ENCODE data around the gene PXDN. TPM values are rescaled to one million over a fixed set of nuclear protein-coding genes. Genes with fewer than 3 reads are reported as not detected.

Gene PXDN
- total and polyA plus RNA-seq, 9 of the 15 experiments (the other 6 are each of a cell fraction or from before 2014, with no cell fraction given): 0.49 TPM; not detected in 8

DNA sequence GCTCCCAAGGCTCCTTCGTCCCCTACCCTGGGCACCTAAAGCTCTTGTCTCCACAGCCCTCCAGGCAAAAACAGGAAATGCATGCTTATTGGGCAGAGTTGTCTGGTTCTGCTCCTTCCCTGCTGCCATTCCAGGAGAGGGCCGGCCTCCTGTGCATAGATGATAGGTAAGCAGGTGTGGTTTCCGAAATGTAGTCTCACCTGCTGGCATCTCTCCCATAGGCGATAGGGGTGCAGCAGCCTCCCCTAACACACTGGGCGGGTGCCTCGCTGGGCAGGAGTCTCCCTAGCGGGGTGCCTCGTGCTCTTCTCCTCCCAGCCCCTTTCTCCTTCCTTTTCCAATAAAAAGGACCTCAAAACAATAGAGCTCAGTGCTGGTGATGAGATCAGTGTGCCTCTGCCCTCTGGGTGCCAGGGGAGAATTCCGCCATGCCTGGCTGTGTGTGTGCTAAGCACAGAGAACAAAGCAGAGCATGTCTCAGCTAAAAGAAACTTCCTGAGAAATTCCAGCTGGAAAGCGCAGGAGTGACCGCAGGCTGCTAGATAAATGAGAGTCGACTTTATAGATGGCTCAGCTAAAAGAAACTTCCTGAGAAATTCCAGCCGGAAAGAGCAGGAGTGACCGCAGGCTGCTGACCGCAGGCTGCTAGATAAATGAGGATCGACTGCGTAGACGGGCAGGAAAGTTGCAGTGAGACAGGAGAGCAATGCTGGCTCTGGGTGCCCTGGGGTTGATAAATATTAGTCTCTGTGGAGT is 11.3 kb upstream of the PXDN start (continued):
- no peak for TF ChIP-seq POLR3G (IDR thresholded peaks at IDR 0.05; ENCODE audit: extremely low read depth, insufficient read length, insufficient replicate concordance)

DNA sequence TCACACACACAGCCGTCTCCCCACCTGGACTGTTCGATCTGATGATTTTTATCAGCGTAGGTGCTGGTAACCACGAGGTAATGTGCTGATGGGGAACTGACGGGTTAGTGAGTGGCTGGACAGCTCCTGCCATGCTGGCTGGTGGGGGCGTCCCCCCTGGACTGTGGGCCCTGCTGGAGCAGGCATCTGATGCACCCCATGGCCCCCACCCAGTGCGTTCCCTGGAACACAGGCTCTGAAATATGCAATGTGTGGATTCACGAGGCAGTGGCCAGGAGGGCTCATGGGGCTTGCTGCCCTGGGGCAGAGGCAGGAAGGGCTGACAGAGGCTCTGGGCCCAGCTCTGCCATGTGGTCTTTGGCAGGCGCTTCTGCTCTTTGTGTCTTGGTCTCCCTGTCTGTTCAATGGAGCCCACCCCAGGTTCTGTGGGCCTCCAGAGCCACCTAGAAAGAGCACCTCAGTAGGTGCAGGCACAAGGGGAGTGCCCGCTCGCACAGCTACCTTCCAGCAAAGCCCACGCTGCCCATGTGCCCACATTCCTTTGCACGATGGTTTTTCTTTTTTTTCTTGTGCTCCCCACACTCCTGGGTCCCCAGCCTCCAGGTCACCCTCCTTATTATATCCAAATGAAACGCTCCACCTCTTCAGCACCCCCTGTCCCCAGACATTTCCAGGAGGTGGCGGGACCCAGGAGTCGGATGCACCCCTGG is 10.3 kb upstream of the PXDN start:
- H3K4me1 ChIP-seq (replicated peaks in 1 of 2; ENCODE audit: control insufficient read depth in 2 of 2, insufficient read depth in 2 of 2, low read length in 2 of 2): no peaks in the 10 kb centered on the region
- no peak overlapping the region for H3K27ac ChIP-seq (ENCODE audit: extremely low read depth, low read depth, low read length)
- H3K36me3 ChIP-seq (ENCODE audit: control insufficient read depth, insufficient read depth, low read length): no peaks in the 10 kb centered on the region
- no peaks in the 10 kb centered on the region for H3K9me1 ChIP-seq (ENCODE audit: control insufficient read depth, insufficient read depth, low read length)
- no peaks in the 10 kb centered on the region; the same call in 1 of the 2 replicates for H4K20me1 ChIP-seq (replicated peaks; ENCODE audit: control insufficient read depth, insufficient read depth, low read length)
- no peak for FAIRE-seq
- H3K4me3 ChIP-seq: no peak overlapping the region
- no peak for ATAC-seq
- H3K79me2 ChIP-seq (ENCODE audit: control insufficient read depth, insufficient read depth, low read length): no peaks in the 10 kb centered on the region
- BruUV-seq (replicated peaks): no TSS peak
- no peaks in the 10 kb centered on the region for H3K9me3 ChIP-seq (replicated peaks; ENCODE audit: control insufficient read depth, insufficient read depth, low read depth, low read length)
- in situ Hi-C loops (cut with MboI): no loop called here
- 1% methylated on average over 15 of the region's 16 CpGs for WGBS (ENCODE audit: insufficient coverage, low coverage, missing lambda C conversion rate)
- H3K4me2 ChIP-seq (ENCODE audit: insufficient read depth, low read length): no peak overlapping the region
- ChIA-PET CTCF (ENCODE audit: low intra/inter-chr PET ratio) (no interaction called here), POLR2A (no interaction called here)
- no peak overlapping the region for H2AFZ ChIP-seq (ENCODE audit: low read depth, low read length)
- intact Hi-C loops (cut with micrococcal nuclease): no loop called here
- no peak for DNase-seq (ENCODE audit: extremely low read depth in 1 of 4, low spot score in 3 of 4)
- peaks cover 0 to 34% of the 10 kb centered on the region in 2 experiments; a peak in 3 of 5 replicates for H3K27me3 ChIP-seq (ENCODE audit: control insufficient read depth in 2 of 2, insufficient read depth in 2 of 2, low read length in 2 of 2)
- H3K9ac ChIP-seq (ENCODE audit: insufficient read depth in 1 of 2, low read depth in 2 of 2, low read length in 2 of 2): no peak overlapping the region
- TF ChIP-seq SAFB2 (IDR thresholded peaks at IDR 0.05; ENCODE audit: borderline replicate concordance, low read depth, low read length, severe bottlenecking) (no peak), FOXP1 (CRISPR knock-in tag; IDR thresholded peaks at IDR 0.05) (no peak), YBX1 (IDR thresholded peaks at IDR 0.05) (no peak), NCOA6 (IDR thresholded peaks at IDR 0.05) (no peak), ZKSCAN8 (CRISPR knock-in tag; IDR thresholded peaks at IDR 0.05) (no peak), ZNF699 (CRISPR knock-in tag; IDR thresholded peaks at IDR 0.05; ENCODE audit: insufficient replicate concordance) (no peak), ZKSCAN1 (IDR thresholded peaks at IDR 0.05; ENCODE audit: low read depth, low read length) (no peak), THRAP3 (IDR thresholded peaks at IDR 0.05; ENCODE audit: borderline replicate concordance) (no peak)
- TF ChIP-seq, protein P1, sequence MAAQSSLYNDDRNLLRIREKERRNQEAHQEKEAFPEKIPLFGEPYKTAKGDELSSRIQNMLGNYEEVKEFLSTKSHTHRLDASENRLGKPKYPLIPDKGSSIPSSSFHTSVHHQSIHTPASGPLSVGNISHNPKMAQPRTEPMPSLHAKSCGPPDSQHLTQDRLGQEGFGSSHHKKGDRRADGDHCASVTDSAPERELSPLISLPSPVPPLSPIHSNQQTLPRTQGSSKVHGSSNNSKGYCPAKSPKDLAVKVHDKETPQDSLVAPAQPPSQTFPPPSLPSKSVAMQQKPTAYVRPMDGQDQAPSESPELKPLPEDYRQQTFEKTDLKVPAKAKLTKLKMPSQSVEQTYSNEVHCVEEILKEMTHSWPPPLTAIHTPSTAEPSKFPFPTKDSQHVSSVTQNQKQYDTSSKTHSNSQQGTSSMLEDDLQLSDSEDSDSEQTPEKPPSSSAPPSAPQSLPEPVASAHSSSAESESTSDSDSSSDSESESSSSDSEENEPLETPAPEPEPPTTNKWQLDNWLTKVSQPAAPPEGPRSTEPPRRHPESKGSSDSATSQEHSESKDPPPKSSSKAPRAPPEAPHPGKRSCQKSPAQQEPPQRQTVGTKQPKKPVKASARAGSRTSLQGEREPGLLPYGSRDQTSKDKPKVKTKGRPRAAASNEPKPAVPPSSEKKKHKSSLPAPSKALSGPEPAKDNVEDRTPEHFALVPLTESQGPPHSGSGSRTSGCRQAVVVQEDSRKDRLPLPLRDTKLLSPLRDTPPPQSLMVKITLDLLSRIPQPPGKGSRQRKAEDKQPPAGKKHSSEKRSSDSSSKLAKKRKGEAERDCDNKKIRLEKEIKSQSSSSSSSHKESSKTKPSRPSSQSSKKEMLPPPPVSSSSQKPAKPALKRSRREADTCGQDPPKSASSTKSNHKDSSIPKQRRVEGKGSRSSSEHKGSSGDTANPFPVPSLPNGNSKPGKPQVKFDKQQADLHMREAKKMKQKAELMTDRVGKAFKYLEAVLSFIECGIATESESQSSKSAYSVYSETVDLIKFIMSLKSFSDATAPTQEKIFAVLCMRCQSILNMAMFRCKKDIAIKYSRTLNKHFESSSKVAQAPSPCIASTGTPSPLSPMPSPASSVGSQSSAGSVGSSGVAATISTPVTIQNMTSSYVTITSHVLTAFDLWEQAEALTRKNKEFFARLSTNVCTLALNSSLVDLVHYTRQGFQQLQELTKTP (IDR thresholded peaks at IDR 0.05; ENCODE audit: low read depth in 1 of 2, partially characterized antibody in 2 of 2): no peak
- TF ChIP-seq, protein P2, sequence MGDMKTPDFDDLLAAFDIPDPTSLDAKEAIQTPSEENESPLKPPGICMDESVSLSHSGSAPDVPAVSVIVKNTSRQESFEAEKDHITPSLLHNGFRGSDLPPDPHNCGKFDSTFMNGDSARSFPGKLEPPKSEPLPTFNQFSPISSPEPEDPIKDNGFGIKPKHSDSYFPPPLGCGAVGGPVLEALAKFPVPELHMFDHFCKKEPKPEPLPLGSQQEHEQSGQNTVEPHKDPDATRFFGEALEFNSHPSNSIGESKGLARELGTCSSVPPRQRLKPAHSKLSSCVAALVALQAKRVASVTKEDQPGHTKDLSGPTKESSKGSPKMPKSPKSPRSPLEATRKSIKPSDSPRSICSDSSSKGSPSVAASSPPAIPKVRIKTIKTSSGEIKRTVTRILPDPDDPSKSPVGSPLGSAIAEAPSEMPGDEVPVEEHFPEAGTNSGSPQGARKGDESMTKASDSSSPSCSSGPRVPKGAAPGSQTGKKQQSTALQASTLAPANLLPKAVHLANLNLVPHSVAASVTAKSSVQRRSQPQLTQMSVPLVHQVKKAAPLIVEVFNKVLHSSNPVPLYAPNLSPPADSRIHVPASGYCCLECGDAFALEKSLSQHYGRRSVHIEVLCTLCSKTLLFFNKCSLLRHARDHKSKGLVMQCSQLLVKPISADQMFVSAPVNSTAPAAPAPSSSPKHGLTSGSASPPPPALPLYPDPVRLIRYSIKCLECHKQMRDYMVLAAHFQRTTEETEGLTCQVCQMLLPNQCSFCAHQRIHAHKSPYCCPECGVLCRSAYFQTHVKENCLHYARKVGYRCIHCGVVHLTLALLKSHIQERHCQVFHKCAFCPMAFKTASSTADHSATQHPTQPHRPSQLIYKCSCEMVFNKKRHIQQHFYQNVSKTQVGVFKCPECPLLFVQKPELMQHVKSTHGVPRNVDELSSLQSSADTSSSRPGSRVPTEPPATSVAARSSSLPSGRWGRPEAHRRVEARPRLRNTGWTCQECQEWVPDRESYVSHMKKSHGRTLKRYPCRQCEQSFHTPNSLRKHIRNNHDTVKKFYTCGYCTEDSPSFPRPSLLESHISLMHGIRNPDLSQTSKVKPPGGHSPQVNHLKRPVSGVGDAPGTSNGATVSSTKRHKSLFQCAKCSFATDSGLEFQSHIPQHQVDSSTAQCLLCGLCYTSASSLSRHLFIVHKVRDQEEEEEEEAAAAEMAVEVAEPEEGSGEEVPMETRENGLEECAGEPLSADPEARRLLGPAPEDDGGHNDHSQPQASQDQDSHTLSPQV (IDR thresholded peaks at IDR 0.05): no peak

All from K562 (cell line).